GM04504 (cell line): Measurements from ENCODE around the gene TCHHL1.
A peak's percentile ranks its signal among the peaks of the same experiment; 100 is the strongest.
"Not testable (repeated sequence)": the region's sequence is repeated elsewhere in the genome, so short reads cannot be mapped to it uniquely, and the experiment has no call there.

Experiments used
- DNase-seq: peaks from one replicate; pipeline ENCODE4 v3.0.0-alpha.2; 2012; ENCODE audit warnings: low read depth

TCHHL1 gene

DNA sequence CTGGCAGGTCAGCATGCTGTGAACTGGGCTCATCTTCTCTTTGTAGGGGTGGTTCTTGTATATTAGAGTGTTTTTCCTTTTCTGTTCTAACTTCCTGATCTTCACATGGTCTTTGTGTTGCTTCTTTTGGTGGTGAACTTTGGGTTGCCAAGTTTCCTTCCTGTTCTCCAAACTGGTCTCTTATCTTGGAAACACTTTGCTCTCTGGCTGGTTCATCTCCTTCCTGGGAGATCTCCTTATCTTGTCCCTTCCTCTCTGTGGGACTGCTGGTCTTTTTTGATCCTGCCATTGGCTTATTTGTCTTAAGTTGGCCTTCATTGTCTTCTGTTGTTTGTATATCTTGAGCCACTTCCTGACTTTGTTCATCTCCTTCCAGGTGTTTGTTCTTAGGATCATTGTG lies 2.1 kb downstream of the TCHHL1 start:
- DNase-seq: no peak

DNA sequence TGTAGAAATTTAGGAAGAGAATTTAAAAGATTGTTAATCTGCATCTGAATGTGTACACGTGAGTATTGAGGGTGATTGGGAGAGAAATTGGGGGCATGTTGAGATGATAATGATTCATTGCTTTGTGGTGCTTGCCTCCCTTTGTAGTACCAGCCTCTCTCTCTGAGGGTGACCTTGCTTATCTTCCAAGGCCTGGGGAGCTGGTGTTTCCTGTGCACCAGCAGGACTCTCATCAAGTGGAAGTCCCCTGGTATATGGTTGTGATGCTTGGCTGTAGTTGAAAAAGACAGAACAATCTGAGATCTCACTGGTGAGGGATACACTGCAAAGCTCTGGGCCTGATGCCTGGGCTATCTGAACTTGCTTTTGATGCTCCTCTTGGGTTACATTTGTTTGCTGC lies 4.0 kb downstream of the TCHHL1 start:
- DNase-seq: no peak

GRCh38 chr1:152081026-152081425 lies 7.8 kb downstream of the TCHHL1 start:
- DNase-seq: not testable (repeated sequence)

GRCh38 chr1:152080494-152080893 lies 8.4 kb downstream of the TCHHL1 start:
- DNase-seq: not testable (repeated sequence)

GRCh38 chr1:152078831-152079441 lies 9.9 kb downstream of the TCHHL1 start:
- no peak for DNase-seq

GRCh38 chr1:152072311-152072710 lies 16.6 kb downstream of the TCHHL1 start:
- no peak for DNase-seq

DNA sequence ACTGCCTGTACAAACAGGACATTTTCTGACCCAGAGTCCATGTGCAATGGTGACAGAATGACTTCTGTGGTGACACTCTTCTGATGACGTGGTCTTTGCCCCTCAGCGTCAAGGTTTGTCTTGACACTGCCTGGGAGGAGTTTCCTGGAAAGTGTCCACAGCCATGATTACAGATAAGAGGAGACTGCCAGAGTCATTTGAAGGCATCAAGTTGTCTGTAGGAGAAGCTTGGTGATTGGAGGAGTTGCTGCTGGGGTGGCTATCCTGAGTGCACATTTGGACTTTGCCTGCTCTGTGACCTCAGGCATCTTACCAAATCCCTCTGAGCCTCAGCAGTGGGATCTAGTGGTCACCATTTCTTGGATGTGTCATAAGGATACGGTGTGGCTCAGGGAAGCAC lies 17.7 kb downstream of the TCHHL1 start:
- no peak for DNase-seq

- DNase-seq: no peak
Observed at GRCh38 chr1:152067929-152068328, 20.9 kb downstream of the TCHHL1 start.

GRCh38 chr1:152067150-152067549 lies 21.7 kb downstream of the TCHHL1 start:
- DNase-seq: no peak

GRCh38 chr1:152061952-152062351 lies 26.9 kb downstream of the TCHHL1 start:
- no peak for DNase-seq

- DNase-seq: no peak
Observed at GRCh38 chr1:152053375-152053774, 35.5 kb downstream of the TCHHL1 start.

DNA sequence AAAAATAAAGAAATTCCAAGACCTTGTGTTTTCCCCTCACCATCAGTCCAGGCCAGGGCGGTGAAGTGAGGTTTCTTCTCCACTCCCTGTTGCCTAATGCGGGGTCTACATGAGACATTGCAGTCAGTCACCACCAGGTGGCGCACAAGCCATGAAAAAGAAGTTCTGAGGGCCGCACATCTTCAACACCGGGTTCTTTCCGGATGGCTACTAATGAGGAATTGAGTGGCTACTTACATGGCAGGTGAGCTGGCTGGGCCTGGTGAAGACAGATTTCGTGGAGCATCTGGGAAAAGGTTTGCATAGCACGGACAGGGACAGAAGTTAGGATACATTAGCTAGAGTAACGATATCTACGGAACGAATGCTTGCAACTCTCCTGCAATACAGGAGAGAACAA lies 36.3 kb downstream of the TCHHL1 start:
- DNase-seq: no peak

DNA sequence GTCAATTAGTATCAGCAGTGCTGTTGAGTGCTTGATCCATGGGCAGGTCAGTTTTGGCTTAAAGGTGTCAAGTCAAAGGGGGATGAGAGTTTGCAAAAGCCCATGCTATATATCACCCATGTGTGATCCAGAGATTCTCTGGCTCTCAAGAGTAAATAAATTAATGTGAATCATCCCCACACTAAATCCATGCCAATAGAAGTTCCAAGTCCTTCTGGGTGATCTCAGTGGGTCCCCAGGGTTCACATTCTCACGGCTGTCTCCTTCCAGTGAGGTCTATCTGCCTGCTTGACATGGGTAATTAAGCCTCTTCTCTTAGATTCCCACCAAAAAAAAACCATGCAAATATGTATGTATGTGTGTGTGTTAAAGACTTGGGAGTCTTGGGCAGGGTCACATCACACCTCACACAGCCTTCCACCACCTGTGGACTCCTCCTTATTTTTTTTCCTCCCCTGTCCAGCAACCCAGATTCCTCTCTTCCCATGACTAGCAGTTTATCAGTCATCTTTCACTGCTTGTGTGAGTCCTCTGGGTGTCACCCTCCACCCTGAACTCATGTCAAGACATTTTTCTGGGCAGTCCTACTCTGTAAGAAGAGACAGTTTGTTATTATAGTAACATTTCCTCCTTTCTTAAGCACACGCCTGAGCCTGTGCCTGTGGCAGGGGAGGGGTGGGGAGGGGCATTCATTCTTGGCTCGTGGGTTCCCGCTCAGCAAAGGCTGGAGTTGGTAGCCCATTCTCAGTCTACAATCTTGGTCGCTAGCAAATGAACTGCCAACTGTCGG lies 37.8 kb downstream of the TCHHL1 start:
- no peak for DNase-seq

GRCh38 chr1:152049291-152050083 lies 39.4 kb downstream of the TCHHL1 start:
- peak; percentile 47 for DNase-seq

GRCh38 chr1:152048416-152049009 lies 40.4 kb downstream of the TCHHL1 start:
- DNase-seq: peak; percentile 44

GRCh38 chr1:152047730-152048415 lies 41.0 kb downstream of the TCHHL1 start:
- DNase-seq: peak; percentile 98

DNA sequence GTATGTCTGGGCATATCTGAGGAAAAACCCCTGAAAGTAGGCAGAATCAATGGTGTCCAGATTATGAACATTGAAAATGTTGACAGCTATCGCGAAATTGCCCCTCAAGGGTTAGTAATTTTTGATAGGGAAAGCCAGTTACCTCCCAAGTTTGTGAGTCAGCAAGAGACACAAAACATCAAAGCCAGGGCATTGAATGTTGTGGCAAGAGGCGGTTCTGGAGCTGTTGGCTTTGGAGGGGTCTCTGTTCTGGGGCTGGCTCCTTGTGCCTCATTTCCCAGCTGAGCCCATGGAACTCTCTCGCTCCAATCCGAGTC lies 41.5 kb downstream of the TCHHL1 start:
- DNase-seq: no peak

- no peak for DNase-seq
Observed at GRCh38 chr1:152044386-152044785, 44.5 kb downstream of the TCHHL1 start.

DNA sequence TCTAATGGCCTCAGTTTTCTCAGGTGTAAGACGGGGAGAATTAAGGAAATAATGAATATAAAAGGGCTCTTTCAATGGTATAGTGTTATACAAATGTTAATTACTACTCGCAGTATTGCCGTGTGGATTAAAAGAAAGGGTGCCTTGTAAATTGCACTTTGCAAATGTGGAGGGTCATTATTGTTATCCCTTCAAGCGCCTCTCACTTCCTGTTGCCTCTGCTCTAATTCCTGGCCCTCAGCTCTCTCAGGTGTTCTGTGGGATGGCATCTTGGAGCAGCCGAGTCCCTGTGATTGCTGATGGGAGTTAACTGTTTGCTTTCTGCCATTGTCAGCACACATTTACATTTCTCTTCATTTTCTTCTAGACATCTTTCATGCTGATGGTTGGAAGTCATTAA lies 45.0 kb downstream of the TCHHL1 start:
- DNase-seq: no peak

DNA sequence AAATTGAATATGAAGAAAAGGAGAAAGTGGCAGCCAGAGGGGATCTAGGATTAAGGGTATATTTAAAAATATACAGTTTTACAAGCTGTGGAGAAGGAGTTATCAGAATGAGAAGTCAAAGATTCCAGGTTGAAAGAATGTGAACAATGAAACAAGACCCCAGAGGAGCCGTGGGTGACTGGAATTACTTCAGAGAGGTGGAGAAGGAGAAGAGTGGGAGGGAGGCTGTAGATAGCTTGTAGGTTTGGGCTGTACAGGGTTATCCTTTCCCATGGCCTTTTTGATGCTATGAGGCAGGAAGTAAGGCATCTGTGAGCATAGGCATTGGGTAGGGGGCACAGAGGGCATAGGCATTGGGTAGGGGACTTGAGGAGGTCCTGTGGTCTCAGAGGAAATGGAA lies 46.8 kb downstream of the TCHHL1 start:
- DNase-seq: no peak

- no peak for DNase-seq
Observed at GRCh38 chr1:152039886-152040285, 49.0 kb downstream of the TCHHL1 start.

- no peak for DNase-seq
Observed at GRCh38 chr1:152039461-152039860, 49.4 kb downstream of the TCHHL1 start.
